GM21447 (cell line): ENCODE data around the gene CYB561.

ENCODE experiments used
- ATAC-seq: cut with Tn5 transposase; IDR thresholded peaks from one replicate; pipeline ENCODE4 v1.9.1; 2021; ENCODE audit not compliant: unreplicated experiment

The CYB561 gene

DNA sequence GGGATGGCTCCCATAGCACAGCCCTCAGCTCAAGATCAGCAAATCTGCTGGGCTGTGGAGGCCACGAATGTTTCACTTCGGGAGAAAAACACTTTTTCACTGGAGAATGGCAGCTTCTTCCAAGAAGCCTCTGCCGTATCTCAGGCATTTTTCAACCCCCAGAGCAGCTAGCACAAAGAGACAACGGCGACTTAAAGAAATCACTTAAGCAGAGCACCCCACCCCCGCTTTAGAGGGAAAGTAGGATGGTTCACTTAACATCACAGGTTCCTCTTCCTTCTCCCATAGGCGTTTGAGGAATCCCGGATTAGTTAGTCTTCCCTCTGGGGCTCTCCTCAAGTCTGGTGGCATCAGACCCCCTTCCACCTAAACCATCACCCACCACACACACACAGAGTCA is 27.6 kb downstream of the CYB561 start:
- no peak for ATAC-seq

DNA sequence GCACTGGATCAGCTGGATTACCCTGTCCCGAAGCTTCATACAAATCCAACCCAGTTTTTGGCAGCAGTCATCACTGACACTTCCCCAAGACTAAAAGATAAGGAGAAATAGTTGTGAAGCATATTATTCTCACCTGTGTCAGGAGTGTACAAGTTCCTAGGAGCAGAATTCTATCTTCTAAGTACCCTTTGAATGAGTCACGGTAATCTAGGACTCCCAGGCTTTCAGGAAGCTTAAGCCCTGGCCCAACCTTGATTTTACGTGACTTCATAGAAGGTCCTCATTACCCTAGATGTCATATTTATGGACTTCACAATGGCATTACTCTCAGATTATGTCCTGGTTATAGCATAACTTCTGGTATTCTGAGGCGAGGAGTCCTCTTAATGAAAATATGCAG is 31.9 kb downstream of the CYB561 start:
- no peak for ATAC-seq

DNA sequence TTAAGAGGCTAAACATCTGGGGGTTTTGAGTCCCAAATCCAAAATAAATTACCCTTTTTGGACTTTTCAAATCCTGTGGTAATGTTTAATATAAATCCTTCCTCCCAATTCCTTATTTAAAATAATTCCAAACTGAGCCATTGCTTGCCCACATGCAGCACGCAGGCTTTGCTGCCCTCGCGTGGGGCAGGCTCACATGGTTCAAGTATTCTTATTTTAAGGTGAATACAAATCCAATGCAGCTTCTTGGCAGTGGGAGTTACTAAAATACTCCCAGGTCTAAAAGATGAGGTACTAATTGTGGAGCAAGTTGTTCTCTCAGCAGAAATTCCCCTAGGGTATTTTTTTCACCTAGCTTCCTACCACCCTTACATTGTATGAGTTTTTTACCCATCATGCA is 33.0 kb downstream of the CYB561 start:
- ATAC-seq: no peak

DNA sequence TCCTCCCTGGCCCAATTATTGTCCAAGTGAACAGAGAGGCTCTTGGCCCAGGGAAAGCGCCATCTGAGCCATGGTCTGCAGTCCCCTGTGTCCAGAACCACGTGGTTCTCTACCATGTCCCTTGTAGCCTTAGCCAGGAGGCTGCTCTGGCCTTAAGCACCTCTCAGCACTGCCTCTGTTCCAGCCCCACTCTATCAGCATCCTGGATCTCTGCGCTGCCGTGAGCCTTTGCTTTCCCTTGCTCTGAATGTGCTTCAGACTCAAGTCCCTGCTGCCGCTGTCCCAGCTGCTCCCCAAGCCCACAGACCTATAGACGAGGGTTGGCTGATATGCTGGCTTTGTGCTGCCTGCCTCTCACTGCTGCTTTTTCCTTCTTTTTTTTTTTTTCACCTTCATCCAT is 33.9 kb downstream of the CYB561 start:
- ATAC-seq: no peak

DNA sequence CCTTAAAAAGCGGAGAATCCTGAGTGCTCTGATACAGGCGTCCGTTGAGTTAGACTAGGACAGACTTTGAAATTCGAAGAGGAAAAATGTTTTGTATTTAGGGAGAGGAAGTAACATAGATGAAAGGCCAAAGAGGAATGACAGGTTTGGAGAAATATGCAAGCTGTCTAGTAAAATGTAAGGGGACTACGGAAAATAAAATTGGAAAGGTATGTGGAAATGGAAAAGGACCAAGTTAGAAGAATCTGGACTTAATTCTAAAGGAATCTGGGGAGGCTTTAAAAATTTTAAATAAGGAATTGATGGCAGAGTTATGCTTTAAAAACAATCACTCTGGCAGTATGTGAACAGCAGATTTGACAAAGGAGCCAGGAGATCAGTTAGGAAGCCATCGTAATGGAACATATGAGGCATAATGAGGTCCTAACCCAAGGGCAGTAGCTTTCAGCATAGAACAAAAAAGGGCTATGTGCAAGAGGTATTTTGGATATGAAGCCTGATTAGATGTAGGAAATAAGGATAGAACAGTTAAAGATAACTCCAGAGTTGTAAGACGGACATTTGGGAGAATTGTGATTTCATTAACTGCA is 38.3 kb downstream of the CYB561 start:
- no peak for ATAC-seq

DNA sequence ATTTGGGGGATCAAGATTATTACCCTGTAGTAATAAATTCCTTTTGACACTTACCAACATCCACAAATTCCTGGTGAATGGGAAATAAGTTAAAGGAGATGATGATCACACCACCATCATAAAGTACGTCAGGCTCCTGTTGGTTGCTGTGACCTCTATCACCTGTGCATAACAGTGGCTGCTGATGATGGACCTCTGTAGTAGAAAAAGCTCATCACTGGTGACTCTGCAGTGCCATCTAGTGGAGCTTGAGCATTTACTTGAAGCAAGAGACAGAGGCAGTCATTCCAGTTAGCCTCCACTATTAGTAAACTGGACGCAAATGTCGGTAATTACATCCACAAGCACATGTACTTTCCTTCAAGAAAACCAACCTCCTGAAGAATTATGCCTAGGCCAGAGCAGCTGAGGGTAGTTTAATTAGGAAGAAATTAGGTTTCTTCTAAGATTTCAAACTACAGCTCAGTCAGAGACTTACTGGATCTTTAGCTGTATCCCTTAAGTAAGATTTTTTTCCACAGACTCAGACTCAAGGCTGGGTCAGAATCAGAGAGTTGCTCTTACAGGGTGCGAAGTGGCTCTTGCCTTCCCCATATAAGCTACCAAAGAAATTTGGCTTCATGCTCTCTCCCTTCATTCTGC is 39.3 kb downstream of the CYB561 start:
- ATAC-seq: no peak

DNA sequence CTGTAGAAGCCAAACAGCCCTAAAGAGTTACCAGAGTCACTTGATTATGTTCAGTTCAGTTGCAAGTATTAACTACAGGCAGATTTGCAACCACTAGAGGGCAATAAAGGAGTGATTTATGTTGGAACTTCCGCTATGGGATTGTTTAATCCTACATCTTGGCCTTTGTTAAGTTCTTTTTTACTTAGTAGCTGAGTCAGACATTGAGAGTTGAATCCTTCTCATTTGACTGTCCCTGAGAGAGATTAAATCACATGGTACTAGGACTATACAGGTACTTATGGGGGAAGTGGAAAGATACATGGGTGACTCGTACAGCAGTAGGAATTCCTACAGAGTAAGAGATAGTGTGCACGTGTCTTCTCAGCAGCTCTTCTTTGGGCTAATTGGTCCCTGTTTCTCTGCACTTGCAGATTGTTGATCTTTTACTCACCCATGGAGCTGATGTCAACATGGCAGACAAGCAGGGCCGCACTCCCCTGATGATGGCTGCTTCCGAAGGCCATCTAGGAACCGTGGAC is 40.3 kb downstream of the CYB561 start:
- ATAC-seq: no peak

DNA sequence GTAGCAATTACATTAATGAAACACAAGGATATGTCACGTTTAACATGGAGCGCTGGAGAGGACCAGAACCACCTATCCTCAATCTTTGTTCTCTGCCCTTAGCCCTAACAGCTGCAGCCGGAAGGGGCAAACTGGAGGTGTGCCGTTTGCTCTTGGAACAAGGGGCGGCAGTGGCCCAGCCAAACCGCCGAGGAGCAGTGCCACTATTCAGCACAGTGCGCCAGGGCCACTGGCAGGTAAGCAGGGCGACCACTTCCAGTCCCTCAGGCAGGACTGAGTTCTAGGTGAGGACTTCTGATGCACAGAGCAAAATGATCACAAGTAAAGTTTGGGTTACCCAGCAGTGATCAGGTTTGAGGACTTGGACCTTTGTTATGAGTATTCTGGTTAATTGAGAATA is 41.1 kb downstream of the CYB561 start:
- ATAC-seq: no peak

DNA sequence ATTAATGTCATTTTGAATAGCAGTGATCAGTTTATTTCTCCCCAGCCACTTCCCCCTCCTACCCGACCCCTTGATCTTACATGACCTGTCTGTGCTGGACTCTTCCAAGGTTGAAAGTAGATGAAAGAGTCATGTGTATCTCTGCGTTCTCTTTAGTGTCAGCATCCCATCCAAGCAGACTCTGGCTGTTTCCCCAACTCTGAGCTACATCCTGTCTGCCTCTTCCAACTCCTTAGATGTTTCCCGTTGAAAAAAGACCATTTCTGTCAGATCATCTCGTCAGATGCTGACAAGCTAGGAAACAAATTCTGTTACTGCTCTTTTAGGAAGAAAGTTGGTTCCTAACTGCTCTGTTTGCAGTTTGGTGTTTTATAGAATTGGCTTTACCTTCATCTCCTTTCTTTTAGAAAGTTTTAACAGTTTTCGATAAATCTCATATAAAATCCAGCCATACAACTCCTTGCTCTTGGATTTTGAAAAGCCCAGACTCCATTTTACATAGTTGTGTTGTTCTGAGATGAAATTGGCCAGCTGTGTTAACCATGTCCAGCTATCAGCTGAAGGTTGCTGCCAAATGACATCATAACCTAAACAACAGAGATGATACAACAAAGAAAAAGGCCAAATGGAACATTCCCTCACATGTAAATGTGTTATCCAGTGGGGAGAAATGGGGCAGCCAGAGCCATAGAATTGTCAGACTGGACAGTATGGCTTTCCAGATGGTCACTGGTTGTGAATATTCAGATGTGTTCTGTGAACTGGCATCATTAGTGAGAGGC is 43.5 kb downstream of the CYB561 start:
- no peak for ATAC-seq

DNA sequence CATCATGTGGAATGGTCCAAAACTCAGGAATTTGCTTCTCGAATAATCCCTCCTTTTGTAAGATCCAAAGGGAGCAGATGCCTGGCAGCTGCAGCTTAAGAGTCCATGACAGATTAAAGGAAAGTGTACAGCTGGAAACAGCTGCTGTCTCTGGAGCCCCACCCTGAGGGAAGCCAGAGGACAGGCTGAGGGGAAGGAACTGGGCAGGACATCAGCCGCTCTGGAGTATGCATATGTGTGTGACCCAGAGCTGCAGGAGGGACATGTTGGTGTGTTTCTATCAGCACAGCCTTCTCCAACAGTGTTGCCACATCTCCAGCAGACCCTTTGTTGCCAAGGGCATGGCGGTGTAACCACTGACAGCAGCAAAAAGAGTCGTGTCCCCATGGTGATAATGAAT is 46.2 kb downstream of the CYB561 start:
- no peak for ATAC-seq

DNA sequence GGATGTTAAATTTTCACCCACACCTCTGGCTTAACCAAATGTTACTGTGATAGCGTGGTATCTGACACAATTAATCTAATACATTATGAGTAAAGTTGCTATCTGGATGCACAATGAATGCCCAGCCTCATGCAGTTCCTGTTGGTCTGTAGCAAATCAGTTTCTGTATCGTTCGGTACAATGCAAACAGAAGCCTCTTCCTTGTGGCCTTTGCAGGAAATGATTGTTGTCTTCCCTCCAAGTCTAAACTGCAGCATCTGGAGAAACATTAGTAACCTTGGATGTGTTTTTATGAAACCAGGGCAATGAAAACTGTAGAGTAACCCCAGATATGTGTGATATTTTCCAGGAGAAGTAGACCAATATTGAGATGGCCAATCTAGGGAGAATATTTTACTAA is 46.8 kb downstream of the CYB561 start:
- ATAC-seq: no peak

DNA sequence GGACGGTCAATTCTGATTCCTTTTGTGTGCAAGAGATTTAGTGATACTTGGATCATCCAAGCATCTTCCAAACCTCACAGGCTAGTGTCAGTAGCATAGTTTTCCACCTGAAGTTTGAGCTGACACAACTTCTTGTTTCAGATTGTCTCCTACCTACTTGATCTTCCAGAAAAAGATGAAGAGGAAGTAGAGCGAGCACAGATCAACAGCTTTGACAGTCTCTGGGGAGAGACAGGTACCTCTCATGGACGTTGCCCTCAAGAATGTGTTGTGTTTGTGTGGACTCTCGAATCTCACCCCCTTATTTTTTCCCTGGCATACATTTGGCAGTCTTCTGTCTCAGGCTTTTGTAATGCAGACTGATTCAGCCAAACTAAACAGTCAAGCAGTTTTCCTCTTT is 47.4 kb downstream of the CYB561 start:
- ATAC-seq: no peak

DNA sequence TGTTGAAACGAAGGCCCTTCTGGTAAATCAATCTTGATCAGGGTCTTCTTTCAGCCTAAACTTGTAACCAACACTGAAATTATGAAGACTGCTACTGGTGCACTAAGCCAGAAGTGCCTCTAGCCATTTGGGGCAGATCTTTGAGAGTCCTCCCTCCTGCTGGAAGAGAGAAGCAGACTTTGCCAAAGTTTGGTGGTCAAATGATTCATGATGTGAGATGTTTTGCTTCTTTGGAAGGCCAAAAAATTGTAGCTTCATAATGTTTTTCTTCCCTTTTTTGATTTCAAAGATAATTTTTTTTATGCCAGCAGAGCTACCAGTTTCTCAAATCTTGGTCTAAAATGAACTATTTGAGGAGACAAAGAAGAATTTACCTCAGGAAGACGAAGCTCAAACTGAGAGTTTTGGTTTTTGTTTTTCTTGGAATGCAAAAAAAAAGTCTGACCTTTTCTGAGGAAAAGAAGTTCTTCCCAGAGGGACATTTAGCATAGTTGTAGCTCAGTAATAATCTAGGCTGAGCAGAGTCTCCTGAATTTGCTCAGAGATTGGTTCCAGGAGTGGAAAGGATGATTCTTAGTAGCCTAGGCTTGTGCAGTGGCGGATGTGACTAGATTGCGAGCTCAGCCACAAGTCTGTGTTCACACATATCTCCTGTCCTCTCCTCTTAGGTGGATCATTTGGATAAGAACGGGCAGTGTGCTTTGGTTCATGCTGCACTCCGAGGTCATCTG is 50.9 kb downstream of the CYB561 start:
- no peak for ATAC-seq

DNA sequence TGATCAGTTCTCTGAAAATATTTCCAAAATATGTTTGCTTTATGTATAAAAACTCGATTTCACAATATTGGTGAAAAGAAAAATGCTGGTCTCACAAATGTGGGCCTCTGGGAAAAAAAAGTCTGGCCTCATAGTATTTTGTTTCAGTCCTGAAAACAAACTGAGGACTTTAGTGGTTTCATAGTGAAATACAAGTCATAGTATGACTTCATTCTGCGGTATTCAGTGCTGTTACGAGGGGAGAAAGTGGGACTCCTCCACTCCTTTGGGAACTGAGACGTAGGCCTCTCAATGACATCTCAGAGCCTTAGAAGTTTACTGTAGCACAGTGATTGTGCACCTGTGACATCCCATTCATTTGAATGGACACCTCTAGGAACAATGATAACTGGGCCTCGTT is 56.0 kb downstream of the CYB561 start:
- ATAC-seq: no peak

DNA sequence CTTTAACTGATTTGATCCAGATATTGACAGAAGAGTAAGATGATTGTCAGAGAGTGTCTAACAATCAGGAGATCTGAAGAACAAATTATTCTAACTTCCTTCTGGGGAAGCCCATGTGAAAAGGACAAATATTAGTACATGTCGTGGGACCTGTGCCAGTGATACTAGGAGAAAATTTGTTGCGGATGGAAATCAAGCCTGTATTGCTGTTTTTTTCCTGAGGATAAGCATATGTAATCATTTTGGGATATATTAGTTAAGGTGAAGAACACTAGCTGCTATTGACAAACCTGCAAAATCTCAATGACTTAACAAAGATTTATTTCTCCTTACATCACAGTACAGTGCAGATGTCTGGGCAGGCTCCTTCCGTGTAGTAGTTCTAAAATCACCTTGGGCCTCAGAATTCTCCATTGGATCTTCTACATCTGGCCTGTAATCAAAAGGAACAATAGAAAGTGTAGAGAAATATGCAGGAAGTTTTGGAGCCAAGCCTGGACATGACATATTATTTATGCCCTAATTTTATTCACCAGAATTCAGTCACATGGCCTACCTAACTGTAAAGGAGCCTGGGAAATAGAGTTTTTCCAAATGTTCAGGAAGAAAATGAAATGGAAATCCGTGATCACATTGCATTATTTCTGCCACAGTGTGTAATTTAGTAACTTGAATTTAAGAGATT is 58.3 kb downstream of the CYB561 start:
- ATAC-seq: no peak

DNA sequence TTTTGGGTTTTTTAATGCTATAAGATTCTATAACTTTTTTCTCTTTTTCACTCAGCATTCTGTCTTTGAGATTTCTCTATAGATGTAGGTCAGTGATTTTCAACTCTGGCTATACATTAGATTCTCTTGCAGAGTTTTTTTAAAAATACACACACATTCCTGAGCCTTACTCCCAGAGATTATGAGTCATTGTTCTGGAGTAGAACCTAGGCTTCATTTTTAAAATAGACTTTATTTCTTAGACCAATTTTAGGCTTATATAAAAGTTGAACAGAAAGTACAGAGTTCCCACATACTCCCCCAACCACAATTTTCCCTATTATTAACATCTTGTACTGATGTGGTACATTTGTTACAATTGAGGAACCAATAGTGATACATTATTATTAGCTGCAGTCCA is 63.3 kb downstream of the CYB561 start:
- no peak for ATAC-seq
